HepG2 (cell line): ENCODE measurements around the gene KLHL30.

Experiments
- DNMT3B ChIP-seq: conservative IDR thresholded peaks from 2 replicates; pipeline ENCODE4 v1.6.1; 2016; ENCODE audit warnings: missing biosample characterization, control low read depth
- FOXP1 ChIP-seq, 2 experiments: fragments of 450-650 bp in 1 of 2; IDR thresholded peaks; 2 replicates each; pipeline ENCODE4 v1.6.1; 2017 to 2018; ENCODE audit warnings: antibody characterized with exemption in 1 of 2
- JUND ChIP-seq: sonication (generic); formaldehyde crosslinking; IDR thresholded peaks from 2 replicates; pipeline ENCODE4 v1.8.0; 2022; ENCODE audit warnings: mild to moderate bottlenecking, missing genetic modification reagents
- KMT2A ChIP-seq: sonication (generic); formaldehyde crosslinking; IDR thresholded peaks from 2 replicates; pipeline ENCODE4 v1.4.0; 2020; ENCODE audit warnings: missing genetic modification reagents
- SIN3A ChIP-seq: IDR thresholded peaks from 2 replicates; pipeline ENCODE4 v1.6.1; 2011; ENCODE audit warnings: low read depth, mild to moderate bottlenecking, control low read depth, low read length, borderline replicate concordance
- SMAD1 ChIP-seq: sonication (generic); formaldehyde crosslinking; IDR thresholded peaks from 2 replicates; pipeline ENCODE4 v1.4.0; 2020; ENCODE audit warnings: missing genetic modification reagents, low read depth, mild to moderate bottlenecking, borderline replicate concordance
- TMF1 ChIP-seq: sonication (generic); formaldehyde crosslinking; IDR thresholded peaks from 2 replicates; pipeline ENCODE4 v1.8.1; 2022; ENCODE audit warnings: low read depth, missing genetic modification reagents
- ZSCAN20 ChIP-seq: sonication (generic); formaldehyde crosslinking; IDR thresholded peaks from 2 replicates; pipeline ENCODE4 v1.4.0; 2020; ENCODE audit warnings: missing genetic modification reagents, mild to moderate bottlenecking, borderline replicate concordance
- TF ChIP-seq, protein P1 (sequence below): sonication (generic); formaldehyde crosslinking; IDR thresholded peaks from 2 replicates; pipeline ENCODE4 v1.5.0; 2020; ENCODE audit warnings: mild to moderate bottlenecking, missing genetic modification reagents, moderate library complexity
- TF ChIP-seq, protein P2 (sequence below), 2 experiments: IDR thresholded peaks; 2 replicates each; pipeline ENCODE4 v1.6.1; 2011 to 2012; ENCODE audit warnings: low read length in 2 of 2, borderline replicate concordance in 1 of 2, low read depth in 1 of 2, mild to moderate bottlenecking in 1 of 2, moderate library complexity in 1 of 2
- TF ChIP-seq, protein P3 (sequence below): sonication (generic); formaldehyde crosslinking; IDR thresholded peaks from 2 replicates; pipeline ENCODE4 v1.4.0; 2020; ENCODE audit warnings: missing genetic modification reagents
- TF ChIP-seq, protein P4 (sequence below): sonication (generic); formaldehyde crosslinking; IDR thresholded peaks from 2 replicates; pipeline ENCODE4 v1.5.1; 2020; ENCODE audit warnings: missing genetic modification reagents, mild to moderate bottlenecking, borderline replicate concordance
- TF ChIP-seq, protein P5 (sequence below), 2 experiments: fragments of 450-650 bp in 1 of 2; sonication (generic) in 1 of 2; formaldehyde crosslinking in 1 of 2; IDR thresholded peaks; 2 replicates each; pipeline versions ENCODE4 v1.6.1 to v1.8.0; 2016 to 2022; ENCODE audit warnings: antibody characterized with exemption in 1 of 2, mild to moderate bottlenecking in 1 of 2, missing genetic modification reagents in 1 of 2

DNA sequence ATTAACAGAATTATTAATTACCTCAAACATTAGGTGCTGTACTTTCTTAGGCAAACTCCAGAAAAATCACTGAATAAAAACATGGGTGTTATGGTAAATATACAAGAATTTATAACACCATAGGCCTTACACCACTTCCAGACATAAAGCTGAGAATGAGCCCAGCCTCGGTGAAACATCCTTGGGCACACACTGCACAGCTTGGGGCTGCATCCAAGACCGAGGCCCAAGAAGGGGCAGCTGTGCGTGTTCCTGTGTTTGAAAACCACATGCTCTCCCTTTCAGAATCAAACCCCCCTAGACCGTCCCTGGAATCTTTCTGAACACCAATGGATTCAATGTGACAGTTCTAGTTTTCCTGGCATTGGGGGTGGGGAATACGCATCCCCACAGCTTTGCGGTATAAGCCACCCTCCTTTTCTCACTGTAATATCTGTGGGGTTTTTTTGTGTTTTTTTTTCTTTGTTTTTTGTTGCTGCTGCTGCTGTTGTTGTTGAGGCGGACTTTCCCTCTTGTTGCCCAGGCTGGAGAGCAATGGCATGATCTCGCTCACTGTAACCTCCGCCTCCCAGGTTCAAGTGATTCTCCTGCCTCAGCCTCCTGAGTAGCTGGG is 33.2 kb downstream of the KLHL30 start:
- no peak for TF ChIP-seq TMF1
- TF ChIP-seq, protein P1, sequence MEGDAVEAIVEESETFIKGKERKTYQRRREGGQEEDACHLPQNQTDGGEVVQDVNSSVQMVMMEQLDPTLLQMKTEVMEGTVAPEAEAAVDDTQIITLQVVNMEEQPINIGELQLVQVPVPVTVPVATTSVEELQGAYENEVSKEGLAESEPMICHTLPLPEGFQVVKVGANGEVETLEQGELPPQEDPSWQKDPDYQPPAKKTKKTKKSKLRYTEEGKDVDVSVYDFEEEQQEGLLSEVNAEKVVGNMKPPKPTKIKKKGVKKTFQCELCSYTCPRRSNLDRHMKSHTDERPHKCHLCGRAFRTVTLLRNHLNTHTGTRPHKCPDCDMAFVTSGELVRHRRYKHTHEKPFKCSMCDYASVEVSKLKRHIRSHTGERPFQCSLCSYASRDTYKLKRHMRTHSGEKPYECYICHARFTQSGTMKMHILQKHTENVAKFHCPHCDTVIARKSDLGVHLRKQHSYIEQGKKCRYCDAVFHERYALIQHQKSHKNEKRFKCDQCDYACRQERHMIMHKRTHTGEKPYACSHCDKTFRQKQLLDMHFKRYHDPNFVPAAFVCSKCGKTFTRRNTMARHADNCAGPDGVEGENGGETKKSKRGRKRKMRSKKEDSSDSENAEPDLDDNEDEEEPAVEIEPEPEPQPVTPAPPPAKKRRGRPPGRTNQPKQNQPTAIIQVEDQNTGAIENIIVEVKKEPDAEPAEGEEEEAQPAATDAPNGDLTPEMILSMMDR (CRISPR knock-in tag), result no peak
- TF ChIP-seq, protein P2, sequence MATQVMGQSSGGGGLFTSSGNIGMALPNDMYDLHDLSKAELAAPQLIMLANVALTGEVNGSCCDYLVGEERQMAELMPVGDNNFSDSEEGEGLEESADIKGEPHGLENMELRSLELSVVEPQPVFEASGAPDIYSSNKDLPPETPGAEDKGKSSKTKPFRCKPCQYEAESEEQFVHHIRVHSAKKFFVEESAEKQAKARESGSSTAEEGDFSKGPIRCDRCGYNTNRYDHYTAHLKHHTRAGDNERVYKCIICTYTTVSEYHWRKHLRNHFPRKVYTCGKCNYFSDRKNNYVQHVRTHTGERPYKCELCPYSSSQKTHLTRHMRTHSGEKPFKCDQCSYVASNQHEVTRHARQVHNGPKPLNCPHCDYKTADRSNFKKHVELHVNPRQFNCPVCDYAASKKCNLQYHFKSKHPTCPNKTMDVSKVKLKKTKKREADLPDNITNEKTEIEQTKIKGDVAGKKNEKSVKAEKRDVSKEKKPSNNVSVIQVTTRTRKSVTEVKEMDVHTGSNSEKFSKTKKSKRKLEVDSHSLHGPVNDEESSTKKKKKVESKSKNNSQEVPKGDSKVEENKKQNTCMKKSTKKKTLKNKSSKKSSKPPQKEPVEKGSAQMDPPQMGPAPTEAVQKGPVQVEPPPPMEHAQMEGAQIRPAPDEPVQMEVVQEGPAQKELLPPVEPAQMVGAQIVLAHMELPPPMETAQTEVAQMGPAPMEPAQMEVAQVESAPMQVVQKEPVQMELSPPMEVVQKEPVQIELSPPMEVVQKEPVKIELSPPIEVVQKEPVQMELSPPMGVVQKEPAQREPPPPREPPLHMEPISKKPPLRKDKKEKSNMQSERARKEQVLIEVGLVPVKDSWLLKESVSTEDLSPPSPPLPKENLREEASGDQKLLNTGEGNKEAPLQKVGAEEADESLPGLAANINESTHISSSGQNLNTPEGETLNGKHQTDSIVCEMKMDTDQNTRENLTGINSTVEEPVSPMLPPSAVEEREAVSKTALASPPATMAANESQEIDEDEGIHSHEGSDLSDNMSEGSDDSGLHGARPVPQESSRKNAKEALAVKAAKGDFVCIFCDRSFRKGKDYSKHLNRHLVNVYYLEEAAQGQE (IDR thresholded peaks at IDR 0.05; ENCODE audit: borderline replicate concordance in 1 of 2, low read depth in 1 of 2, low read length in 2 of 2), result no peak
- no peak for TF ChIP-seq ZSCAN20 (CRISPR knock-in tag)
- TF ChIP-seq, protein P3, sequence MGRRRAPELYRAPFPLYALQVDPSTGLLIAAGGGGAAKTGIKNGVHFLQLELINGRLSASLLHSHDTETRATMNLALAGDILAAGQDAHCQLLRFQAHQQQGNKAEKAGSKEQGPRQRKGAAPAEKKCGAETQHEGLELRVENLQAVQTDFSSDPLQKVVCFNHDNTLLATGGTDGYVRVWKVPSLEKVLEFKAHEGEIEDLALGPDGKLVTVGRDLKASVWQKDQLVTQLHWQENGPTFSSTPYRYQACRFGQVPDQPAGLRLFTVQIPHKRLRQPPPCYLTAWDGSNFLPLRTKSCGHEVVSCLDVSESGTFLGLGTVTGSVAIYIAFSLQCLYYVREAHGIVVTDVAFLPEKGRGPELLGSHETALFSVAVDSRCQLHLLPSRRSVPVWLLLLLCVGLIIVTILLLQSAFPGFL (CRISPR knock-in tag), result no peak
- TF ChIP-seq, protein P4, sequence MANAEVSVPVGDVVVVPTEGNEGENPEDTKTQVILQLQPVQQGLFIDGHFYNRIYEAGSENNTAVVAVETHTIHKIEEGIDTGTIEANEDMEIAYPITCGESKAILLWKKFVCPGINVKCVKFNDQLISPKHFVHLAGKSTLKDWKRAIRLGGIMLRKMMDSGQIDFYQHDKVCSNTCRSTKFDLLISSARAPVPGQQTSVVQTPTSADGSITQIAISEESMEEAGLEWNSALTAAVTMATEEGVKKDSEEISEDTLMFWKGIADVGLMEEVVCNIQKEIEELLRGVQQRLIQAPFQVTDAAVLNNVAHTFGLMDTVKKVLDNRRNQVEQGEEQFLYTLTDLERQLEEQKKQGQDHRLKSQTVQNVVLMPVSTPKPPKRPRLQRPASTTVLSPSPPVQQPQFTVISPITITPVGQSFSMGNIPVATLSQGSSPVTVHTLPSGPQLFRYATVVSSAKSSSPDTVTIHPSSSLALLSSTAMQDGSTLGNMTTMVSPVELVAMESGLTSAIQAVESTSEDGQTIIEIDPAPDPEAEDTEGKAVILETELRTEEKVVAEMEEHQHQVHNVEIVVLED (CRISPR knock-in tag), result no peak
- TF ChIP-seq SMAD1 (CRISPR knock-in tag), result no peak
- no peak for TF ChIP-seq FOXP1 (IDR thresholded peaks at IDR 0.05)
- no peak for TF ChIP-seq FOXP1 (CRISPR knock-in tag; IDR thresholded peaks at IDR 0.05)
- TF ChIP-seq, protein P5, sequence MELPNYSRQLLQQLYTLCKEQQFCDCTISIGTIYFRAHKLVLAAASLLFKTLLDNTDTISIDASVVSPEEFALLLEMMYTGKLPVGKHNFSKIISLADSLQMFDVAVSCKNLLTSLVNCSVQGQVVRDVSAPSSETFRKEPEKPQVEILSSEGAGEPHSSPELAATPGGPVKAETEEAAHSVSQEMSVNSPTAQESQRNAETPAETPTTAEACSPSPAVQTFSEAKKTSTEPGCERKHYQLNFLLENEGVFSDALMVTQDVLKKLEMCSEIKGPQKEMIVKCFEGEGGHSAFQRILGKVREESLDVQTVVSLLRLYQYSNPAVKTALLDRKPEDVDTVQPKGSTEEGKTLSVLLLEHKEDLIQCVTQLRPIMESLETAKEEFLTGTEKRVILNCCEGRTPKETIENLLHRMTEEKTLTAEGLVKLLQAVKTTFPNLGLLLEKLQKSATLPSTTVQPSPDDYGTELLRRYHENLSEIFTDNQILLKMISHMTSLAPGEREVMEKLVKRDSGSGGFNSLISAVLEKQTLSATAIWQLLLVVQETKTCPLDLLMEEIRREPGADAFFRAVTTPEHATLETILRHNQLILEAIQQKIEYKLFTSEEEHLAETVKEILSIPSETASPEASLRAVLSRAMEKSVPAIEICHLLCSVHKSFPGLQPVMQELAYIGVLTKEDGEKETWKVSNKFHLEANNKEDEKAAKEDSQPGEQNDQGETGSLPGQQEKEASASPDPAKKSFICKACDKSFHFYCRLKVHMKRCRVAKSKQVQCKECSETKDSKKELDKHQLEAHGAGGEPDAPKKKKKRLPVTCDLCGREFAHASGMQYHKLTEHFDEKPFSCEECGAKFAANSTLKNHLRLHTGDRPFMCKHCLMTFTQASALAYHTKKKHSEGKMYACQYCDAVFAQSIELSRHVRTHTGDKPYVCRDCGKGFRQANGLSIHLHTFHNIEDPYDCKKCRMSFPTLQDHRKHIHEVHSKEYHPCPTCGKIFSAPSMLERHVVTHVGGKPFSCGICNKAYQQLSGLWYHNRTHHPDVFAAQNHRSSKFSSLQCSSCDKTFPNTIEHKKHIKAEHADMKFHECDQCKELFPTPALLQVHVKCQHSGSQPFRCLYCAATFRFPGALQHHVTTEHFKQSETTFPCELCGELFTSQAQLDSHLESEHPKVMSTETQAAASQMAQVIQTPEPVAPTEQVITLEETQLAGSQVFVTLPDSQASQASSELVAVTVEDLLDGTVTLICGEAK (IDR thresholded peaks at IDR 0.05), result no peak
- TF ChIP-seq, protein P5 (CRISPR knock-in tag; IDR thresholded peaks at IDR 0.05), result no peak
- TF ChIP-seq JUND (CRISPR knock-in tag), result no peak
- TF ChIP-seq SIN3A, result no peak
- no peak for TF ChIP-seq KMT2A (CRISPR knock-in tag)
- TF ChIP-seq DNMT3B, result no peak
